Measurements from ENCODE around the gene CRYBB1.
A peak's percentile ranks its signal among the peaks of the same experiment; 100 is the strongest.

CRYBB1 gene

DNA sequence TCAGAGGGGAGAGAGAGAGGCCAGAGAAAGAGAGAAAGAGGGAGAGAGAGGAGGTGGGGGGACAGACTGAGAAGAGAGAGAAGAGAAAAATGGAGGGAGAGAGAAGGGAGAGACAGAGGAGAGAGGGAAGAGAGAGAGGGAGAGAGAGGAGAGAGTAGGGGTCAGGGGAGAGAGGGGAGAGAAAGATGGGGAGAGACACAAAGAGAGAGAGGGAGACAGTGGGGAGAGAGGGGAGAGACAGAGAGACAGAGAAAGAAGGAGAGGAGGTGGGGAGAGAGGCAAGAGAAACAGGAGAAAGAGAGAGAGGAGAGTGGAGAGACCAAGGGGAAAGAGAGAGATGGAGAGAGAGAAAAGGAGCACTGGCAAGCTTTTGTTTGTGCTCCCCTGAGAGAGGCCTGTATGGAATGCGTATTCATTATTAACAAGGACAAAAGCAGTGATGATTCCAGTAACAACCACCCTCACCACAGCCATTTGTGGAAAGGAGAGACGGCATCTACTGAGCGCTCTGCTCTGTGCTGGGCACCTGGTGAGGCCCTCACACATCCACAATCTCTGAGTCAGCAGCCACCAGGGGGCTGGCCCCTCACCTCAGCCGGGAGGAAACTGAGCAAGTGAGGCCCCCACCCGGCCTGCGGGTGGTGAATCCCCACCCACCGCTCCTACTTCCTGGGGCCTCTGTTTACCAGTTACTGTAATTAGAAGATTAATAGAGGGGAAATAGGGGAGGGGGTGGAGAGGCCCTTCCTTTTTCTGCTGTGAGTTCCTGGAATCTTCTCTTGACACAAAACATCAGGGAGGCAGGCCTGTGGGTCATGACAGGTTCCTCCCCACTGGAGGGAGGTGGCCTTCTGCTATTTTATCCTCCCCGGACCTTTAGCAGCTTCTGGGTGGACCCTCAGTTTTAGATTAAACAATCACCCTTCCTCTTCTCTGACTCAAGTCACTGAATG lies 24.9 kb upstream of the CRYBB1 start:
- H3K36me3 ChIP-seq (ENCODE audit: control insufficient read depth in 1 of 2, insufficient read depth in 2 of 2, low read depth in 1 of 2, low read length in 2 of 2): no peaks in the 10 kb centered on the region
- H2BK15ac ChIP-seq (ENCODE audit: low read depth, poor library complexity, severe bottlenecking): no peak overlapping the region
- no peak overlapping the region for H3K4me3 ChIP-seq (ENCODE audit: insufficient read depth in 1 of 2, low read depth in 1 of 2, low read length in 2 of 2)
- H3K4ac ChIP-seq (ENCODE audit: low read depth in 1 of 2, low read length in 2 of 2): no peak overlapping the region
- H3K79me1 ChIP-seq (replicated peaks; ENCODE audit: low read length, poor library complexity, severe bottlenecking): no peaks in the 10 kb centered on the region
- 34% methylated on average over 5 of the region's 8 CpGs for WGBS
- H4K8ac ChIP-seq (ENCODE audit: low read length): peak overlapping the region; percentile 45
- H3K18ac ChIP-seq (ENCODE audit: low read depth in 1 of 2, low read length in 2 of 2): no peak overlapping the region
- no peak overlapping the region for H2AK5ac ChIP-seq (ENCODE audit: low read length, severe bottlenecking)
- no peak overlapping the region for H3K14ac ChIP-seq (ENCODE audit: low read length in 2 of 2)
- peaks cover 14% of the 10 kb centered on the region for H3K4me1 ChIP-seq (ENCODE audit: control insufficient read depth, insufficient read depth, low read depth, low read length)
- H3K9me3 ChIP-seq (ENCODE audit: control insufficient read depth, low read length): no peaks in the 10 kb centered on the region
- H2BK5ac ChIP-seq (ENCODE audit: low read depth, low read length, poor library complexity, severe bottlenecking): no peak overlapping the region
- H3K9ac ChIP-seq (ENCODE audit: low read length): no peak overlapping the region
- no peak overlapping the region for H3K23ac ChIP-seq (ENCODE audit: low read length in 2 of 2)
- H3K27ac ChIP-seq (ENCODE audit: low read length, poor library complexity, severe bottlenecking): no peak overlapping the region
- DNase-seq: no peak
- H3K27me3 ChIP-seq (ENCODE audit: control insufficient read depth in 1 of 2, insufficient read depth in 1 of 2, low read length in 2 of 2): peaks cover 17 to 88% of the 10 kb centered on the region in 2 experiments
- H4K91ac ChIP-seq (ENCODE audit: low read length): no peak overlapping the region
- H2BK120ac ChIP-seq (ENCODE audit: low read depth, low read length): no peak overlapping the region
- peak overlapping the region in 1 of 2 experiments; percentile 57 for H2BK12ac ChIP-seq (ENCODE audit: low read length in 2 of 2)
- no peak overlapping the region for H3K4me2 ChIP-seq (ENCODE audit: low read length, poor library complexity, severe bottlenecking)
- peak overlapping the region; percentile 23 for H2AFZ ChIP-seq (ENCODE audit: low read depth, low read length)

GRCh38 chr22:26636296-26636695 lies 18.5 kb upstream of the CRYBB1 start:
- Histone ChIP-seq H3K79me1 (replicated peaks; ENCODE audit: low read length, poor library complexity, severe bottlenecking) (no peaks in the 10 kb centered on the region), H4K8ac (ENCODE audit: low read length) (no peak overlapping the region), H3K4me2 (ENCODE audit: low read length, poor library complexity, severe bottlenecking) (no peak overlapping the region)

DNA sequence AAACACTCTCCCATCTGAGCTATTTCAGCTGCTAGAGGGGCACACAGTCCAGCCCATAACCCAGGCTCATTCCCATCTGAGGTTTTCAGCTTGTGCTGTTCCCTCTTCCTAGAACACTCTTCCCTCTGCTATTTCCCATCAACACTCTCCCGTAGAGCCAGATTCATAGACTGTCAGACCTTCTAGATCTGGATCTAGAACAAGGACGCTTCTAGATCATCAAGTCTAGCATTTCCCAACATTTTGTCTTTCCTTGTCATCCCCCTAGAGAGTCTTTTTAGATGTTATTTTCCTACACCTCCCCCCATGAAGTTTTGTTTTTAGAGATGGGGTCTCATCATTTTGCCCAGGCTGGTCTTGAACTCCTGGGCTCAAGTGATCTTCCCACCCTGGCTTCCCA lies 17.3 kb upstream of the CRYBB1 start:
- Histone ChIP-seq H3K14ac (ENCODE audit: low read length in 2 of 2) (no peak overlapping the region), H3K27me3 (ENCODE audit: control insufficient read depth in 1 of 2, insufficient read depth in 1 of 2, low read length in 2 of 2) (peaks cover 9 to 44% of the 10 kb centered on the region in 2 experiments), H3K79me1 (replicated peaks; ENCODE audit: low read length, poor library complexity, severe bottlenecking) (no peaks in the 10 kb centered on the region), H3K23ac (ENCODE audit: low read length in 2 of 2) (no peak overlapping the region), H3K27ac (ENCODE audit: low read length, poor library complexity, severe bottlenecking) (no peak overlapping the region), H3K4me2 (ENCODE audit: low read length, poor library complexity, severe bottlenecking) (no peak overlapping the region), H2AFZ (ENCODE audit: low read depth, low read length) (no peak overlapping the region), H3K9ac (ENCODE audit: low read length) (no peak overlapping the region), H2BK5ac (ENCODE audit: low read depth, low read length, poor library complexity, severe bottlenecking) (no peak overlapping the region), H2BK15ac (ENCODE audit: low read depth, poor library complexity, severe bottlenecking) (no peak overlapping the region), H4K91ac (ENCODE audit: low read length) (no peak overlapping the region), H2BK120ac (ENCODE audit: low read depth, low read length) (no peak overlapping the region), H2BK12ac (ENCODE audit: low read length in 2 of 2) (no peak overlapping the region), H2AK5ac (ENCODE audit: low read length, severe bottlenecking) (no peak overlapping the region), H3K18ac (ENCODE audit: low read depth in 1 of 2, low read length in 2 of 2) (no peak overlapping the region), H3K9me3 (ENCODE audit: control insufficient read depth, low read length) (no peaks in the 10 kb centered on the region), H3K4me3 (ENCODE audit: insufficient read depth in 1 of 2, low read depth in 1 of 2, low read length in 2 of 2) (no peak overlapping the region), H4K8ac (ENCODE audit: low read length) (no peak overlapping the region), H3K4me1 (ENCODE audit: control insufficient read depth, insufficient read depth, low read depth, low read length) (no peaks in the 10 kb centered on the region), H3K4ac (ENCODE audit: low read depth in 1 of 2, low read length in 2 of 2) (no peak overlapping the region), H3K36me3 (ENCODE audit: control insufficient read depth in 1 of 2, insufficient read depth in 2 of 2, low read depth in 1 of 2, low read length in 2 of 2) (no peaks in the 10 kb centered on the region)
- WGBS: 89% methylated on average over 2 of the region's 2 CpGs
- DNase-seq: no peak

More at GRCh38 chr22:26636296-26636695, 18.5 kb upstream of the CRYBB1 start:
- Histone ChIP-seq H2BK120ac (ENCODE audit: low read depth, low read length) (no peak overlapping the region), H3K23ac (ENCODE audit: low read length in 2 of 2) (no peak overlapping the region), H3K27ac (ENCODE audit: low read length, poor library complexity, severe bottlenecking) (no peak overlapping the region), H2BK12ac (ENCODE audit: low read length in 2 of 2) (no peak overlapping the region), H3K18ac (ENCODE audit: low read depth in 1 of 2, low read length in 2 of 2) (no peak overlapping the region), H3K4ac (ENCODE audit: low read depth in 1 of 2, low read length in 2 of 2) (no peak overlapping the region), H3K9ac (ENCODE audit: low read length) (no peak overlapping the region), H3K36me3 (ENCODE audit: control insufficient read depth in 1 of 2, insufficient read depth in 2 of 2, low read depth in 1 of 2, low read length in 2 of 2) (no peaks in the 10 kb centered on the region), H2AK5ac (ENCODE audit: low read length, severe bottlenecking) (no peak overlapping the region), H2BK15ac (ENCODE audit: low read depth, poor library complexity, severe bottlenecking) (no peak overlapping the region), H3K4me3 (ENCODE audit: insufficient read depth in 1 of 2, low read depth in 1 of 2, low read length in 2 of 2) (no peak overlapping the region), H3K9me3 (ENCODE audit: control insufficient read depth, low read length) (no peaks in the 10 kb centered on the region), H3K4me1 (ENCODE audit: control insufficient read depth, insufficient read depth, low read depth, low read length) (no peaks in the 10 kb centered on the region), H3K14ac (ENCODE audit: low read length in 2 of 2) (no peak overlapping the region), H2AFZ (ENCODE audit: low read depth, low read length) (no peak overlapping the region), H4K91ac (ENCODE audit: low read length) (no peak overlapping the region), H2BK5ac (ENCODE audit: low read depth, low read length, poor library complexity, severe bottlenecking) (no peak overlapping the region), H3K27me3 (ENCODE audit: control insufficient read depth in 1 of 2, insufficient read depth in 1 of 2, low read length in 2 of 2) (peaks cover 9 to 56% of the 10 kb centered on the region in 2 experiments)
- 42% methylated on average over 1 of the region's 1 CpG for WGBS
- DNase-seq: no peak

- H3K4ac ChIP-seq (ENCODE audit: low read depth in 1 of 2, low read length in 2 of 2): no peak overlapping the region
- no peak overlapping the region for H3K27ac ChIP-seq (ENCODE audit: low read length, poor library complexity, severe bottlenecking)
- no peak overlapping the region for H2BK120ac ChIP-seq (ENCODE audit: low read depth, low read length)
- no peaks in the 10 kb centered on the region for H3K36me3 ChIP-seq (ENCODE audit: control insufficient read depth in 1 of 2, insufficient read depth in 2 of 2, low read depth in 1 of 2, low read length in 2 of 2)
- no peak overlapping the region for H3K9ac ChIP-seq (ENCODE audit: low read length)
- no peaks in the 10 kb centered on the region for H3K9me3 ChIP-seq (ENCODE audit: control insufficient read depth, low read length)
- no peak overlapping the region for H2BK12ac ChIP-seq (ENCODE audit: low read length in 2 of 2)
- H2BK5ac ChIP-seq (ENCODE audit: low read depth, low read length, poor library complexity, severe bottlenecking): no peak overlapping the region
- no peak overlapping the region for H2AK5ac ChIP-seq (ENCODE audit: low read length, severe bottlenecking)
- no peak overlapping the region for H2AFZ ChIP-seq (ENCODE audit: low read depth, low read length)
- H3K14ac ChIP-seq (ENCODE audit: low read length in 2 of 2): no peak overlapping the region
- no peak overlapping the region for H4K8ac ChIP-seq (ENCODE audit: low read length)
- no peak overlapping the region for H2BK15ac ChIP-seq (ENCODE audit: low read depth, poor library complexity, severe bottlenecking)
- H4K91ac ChIP-seq (ENCODE audit: low read length): no peak overlapping the region
- no peaks in the 10 kb centered on the region for H3K4me1 ChIP-seq (ENCODE audit: control insufficient read depth, insufficient read depth, low read depth, low read length)
- H3K23ac ChIP-seq (ENCODE audit: low read length in 2 of 2): no peak overlapping the region
- no peaks in the 10 kb centered on the region for H3K79me1 ChIP-seq (replicated peaks; ENCODE audit: low read length, poor library complexity, severe bottlenecking)
- H3K18ac ChIP-seq (ENCODE audit: low read depth in 1 of 2, low read length in 2 of 2): no peak overlapping the region
- DNase-seq: no peak
- WGBS: no CpG with 5 or more reads among the region's 3 CpGs
- no peak overlapping the region for H3K4me3 ChIP-seq (ENCODE audit: insufficient read depth in 1 of 2, low read depth in 1 of 2, low read length in 2 of 2)
- H3K27me3 ChIP-seq (ENCODE audit: control insufficient read depth in 1 of 2, insufficient read depth in 1 of 2, low read length in 2 of 2): peaks cover 9 to 36% of the 10 kb centered on the region in 2 experiments
- no peak overlapping the region for H3K4me2 ChIP-seq (ENCODE audit: low read length, poor library complexity, severe bottlenecking)
Measured at GRCh38 chr22:26634189-26634588, 16.4 kb upstream of the CRYBB1 start.

All from mesenchymal stem cell (in vitro differentiated cells and primary cell).